Neural cell (in vitro differentiated cells): ENCODE results near the gene PCP4.

Source experiments
- EP300 ChIP-seq: fragments of 450-650 bp; conservative IDR thresholded peaks from 2 replicates; pipeline ENCODE4 v1.6.1; 2014; ENCODE audit warnings: antibody characterized with exemption, mild to moderate bottlenecking, moderate library complexity; ENCODE audit not compliant: poor library complexity, severe bottlenecking
- EZH2 ChIP-seq: fragments of 200-600, 300-800 bp; shearing (Covaris generic), sonication (generic); IDR thresholded peaks from 2 replicates; pipeline ENCODE4 v1.6.1; 2014; ENCODE audit warnings: antibody characterized with exemption, low read length, borderline replicate concordance, mild to moderate bottlenecking; ENCODE audit not compliant: insufficient read depth, poor library complexity, severe bottlenecking
- POLR2AphosphoS5 ChIP-seq: IDR thresholded peaks from 2 replicates; pipeline ENCODE4 v1.6.1; 2012
- RAD21 ChIP-seq: fragments of 450-650 bp; conservative IDR thresholded peaks from 2 replicates; pipeline ENCODE4 v1.6.1; 2014; ENCODE audit warnings: antibody characterized with exemption, mild to moderate bottlenecking, moderate library complexity
- REST ChIP-seq: IDR thresholded peaks from 2 replicates; pipeline ENCODE4 v1.6.1; 2012; ENCODE audit warnings: borderline replicate concordance
- SMC3 ChIP-seq: fragments of 450-650 bp; conservative IDR thresholded peaks from 2 replicates; pipeline ENCODE4 v1.6.1; 2014; ENCODE audit warnings: antibody characterized with exemption, mild to moderate bottlenecking, moderate library complexity; ENCODE audit not compliant: poor library complexity
- TAF1 ChIP-seq: IDR thresholded peaks from 2 replicates; pipeline ENCODE4 v1.6.1; 2012; ENCODE audit warnings: low read depth
- TF ChIP-seq, protein P1 (sequence below): fragments of 450-650 bp; IDR thresholded peaks from 2 replicates; pipeline ENCODE4 v1.5.1; 2014; ENCODE audit warnings: antibody characterized with exemption, mild to moderate bottlenecking, moderate library complexity; ENCODE audit not compliant: poor library complexity, severe bottlenecking

DNA sequence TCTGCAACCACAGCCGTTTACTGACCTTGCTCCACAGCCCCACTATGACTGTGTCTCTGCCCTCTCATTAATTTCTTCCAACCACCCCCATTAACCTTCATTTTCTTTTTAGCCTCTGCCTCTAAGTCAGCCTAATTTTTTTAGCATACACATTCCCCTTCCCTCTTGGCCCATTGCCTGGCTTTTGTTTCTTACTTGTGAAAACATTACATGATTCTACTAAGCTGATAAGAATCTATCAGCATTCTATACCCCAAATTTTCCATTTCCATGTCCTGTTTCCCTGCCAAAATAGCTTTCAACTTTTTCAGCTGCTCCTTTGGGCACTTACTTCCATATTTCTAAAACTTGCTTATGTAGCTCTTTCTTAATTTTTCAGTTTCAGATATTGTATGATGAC is 79.8 kb downstream of the PCP4 start:
- TF ChIP-seq EZH2 (no peak), POLR2AphosphoS5 (no peak), EP300 (no peak), TAF1 (no peak), REST (no peak), SMC3 (no peak), RAD21 (no peak)
- TF ChIP-seq, protein P1, sequence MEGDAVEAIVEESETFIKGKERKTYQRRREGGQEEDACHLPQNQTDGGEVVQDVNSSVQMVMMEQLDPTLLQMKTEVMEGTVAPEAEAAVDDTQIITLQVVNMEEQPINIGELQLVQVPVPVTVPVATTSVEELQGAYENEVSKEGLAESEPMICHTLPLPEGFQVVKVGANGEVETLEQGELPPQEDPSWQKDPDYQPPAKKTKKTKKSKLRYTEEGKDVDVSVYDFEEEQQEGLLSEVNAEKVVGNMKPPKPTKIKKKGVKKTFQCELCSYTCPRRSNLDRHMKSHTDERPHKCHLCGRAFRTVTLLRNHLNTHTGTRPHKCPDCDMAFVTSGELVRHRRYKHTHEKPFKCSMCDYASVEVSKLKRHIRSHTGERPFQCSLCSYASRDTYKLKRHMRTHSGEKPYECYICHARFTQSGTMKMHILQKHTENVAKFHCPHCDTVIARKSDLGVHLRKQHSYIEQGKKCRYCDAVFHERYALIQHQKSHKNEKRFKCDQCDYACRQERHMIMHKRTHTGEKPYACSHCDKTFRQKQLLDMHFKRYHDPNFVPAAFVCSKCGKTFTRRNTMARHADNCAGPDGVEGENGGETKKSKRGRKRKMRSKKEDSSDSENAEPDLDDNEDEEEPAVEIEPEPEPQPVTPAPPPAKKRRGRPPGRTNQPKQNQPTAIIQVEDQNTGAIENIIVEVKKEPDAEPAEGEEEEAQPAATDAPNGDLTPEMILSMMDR: no peak
